PC-3 (cell line): ENCODE results near the gene KCNG2.

Source experiments
- CTCF ChIP-seq: fragments of 300-600 bp; sonication (generic); conservative IDR thresholded peaks from 2 replicates; pipeline ENCODE4 v1.5.1; 2017; ENCODE audit warnings: antibody characterized with exemption, low read depth, mild to moderate bottlenecking, low read length
- EZH2 ChIP-seq: fragments of 300-600 bp; sonication (generic); IDR thresholded peaks from one replicate; pipeline ENCODE4 v1.6.1; 2017; ENCODE audit warnings: antibody characterized with exemption, mild to moderate bottlenecking, low read length; ENCODE audit not compliant: unreplicated experiment
- EZH2phosphoT487 ChIP-seq: fragments of 300-600 bp; sonication (generic); IDR thresholded peaks from 2 replicates; pipeline ENCODE4 v1.6.1; 2018; ENCODE audit warnings: mild to moderate bottlenecking, antibody characterized with exemption, low read length, borderline replicate concordance

GRCh38 chr18:79940814-79941472, 143.2 kb downstream of the KCNG2 start:
- no peak for TF ChIP-seq EZH2
- no peak for TF ChIP-seq CTCF
- no peak for TF ChIP-seq EZH2phosphoT487
